HAP-1 (cell line): ENCODE results near the gene ATP2A2.
A peak's percentile ranks its signal among the peaks of the same experiment; 100 is the strongest.

Experiments
- DNase-seq, 2 experiments: peaks; one replicate each; pipeline ENCODE4 v3.0.0-alpha.2; 2016 to 2020; ENCODE audit warnings: low spot score in 2 of 2
- H3K27me3 ChIP-seq: fragments of 250-450 bp; sonication (Bioruptor Pico); 2 replicates; pipeline ENCODE4 v1.5.1; 2020; ENCODE audit warnings: low read depth, mild to moderate bottlenecking, moderate library complexity
- H3K36me3 ChIP-seq: fragments of 250-450 bp; sonication (Bioruptor Pico); replicated peaks from 2 replicates; pipeline ENCODE4 v1.5.1; 2020; ENCODE audit warnings: mild to moderate bottlenecking
- H3K4me1 ChIP-seq: fragments of 250-450 bp; sonication (Bioruptor Pico); 2 replicates; pipeline ENCODE4 v1.5.1; 2020; ENCODE audit warnings: mild to moderate bottlenecking
- H3K4me3 ChIP-seq: fragments of 250-450 bp; sonication (Bioruptor Pico); 2 replicates; pipeline ENCODE4 v1.5.1; 2020; ENCODE audit warnings: mild to moderate bottlenecking, moderate library complexity
- H3K9me3 ChIP-seq: fragments of 250-450 bp; sonication (Bioruptor Pico); 2 replicates; pipeline ENCODE4 v1.5.1; 2020; ENCODE audit warnings: mild to moderate bottlenecking, moderate library complexity
- in situ Hi-C: fragments of 300-500 bp; cut with MboI; formaldehyde crosslinking; loops from 3 replicates; pipeline ENCODE4 v1.14.3; 2020; ENCODE audit warnings: low sequenced_read_pairs, inconsistent platforms, mixed read lengths

Gene ATP2A2

DNA sequence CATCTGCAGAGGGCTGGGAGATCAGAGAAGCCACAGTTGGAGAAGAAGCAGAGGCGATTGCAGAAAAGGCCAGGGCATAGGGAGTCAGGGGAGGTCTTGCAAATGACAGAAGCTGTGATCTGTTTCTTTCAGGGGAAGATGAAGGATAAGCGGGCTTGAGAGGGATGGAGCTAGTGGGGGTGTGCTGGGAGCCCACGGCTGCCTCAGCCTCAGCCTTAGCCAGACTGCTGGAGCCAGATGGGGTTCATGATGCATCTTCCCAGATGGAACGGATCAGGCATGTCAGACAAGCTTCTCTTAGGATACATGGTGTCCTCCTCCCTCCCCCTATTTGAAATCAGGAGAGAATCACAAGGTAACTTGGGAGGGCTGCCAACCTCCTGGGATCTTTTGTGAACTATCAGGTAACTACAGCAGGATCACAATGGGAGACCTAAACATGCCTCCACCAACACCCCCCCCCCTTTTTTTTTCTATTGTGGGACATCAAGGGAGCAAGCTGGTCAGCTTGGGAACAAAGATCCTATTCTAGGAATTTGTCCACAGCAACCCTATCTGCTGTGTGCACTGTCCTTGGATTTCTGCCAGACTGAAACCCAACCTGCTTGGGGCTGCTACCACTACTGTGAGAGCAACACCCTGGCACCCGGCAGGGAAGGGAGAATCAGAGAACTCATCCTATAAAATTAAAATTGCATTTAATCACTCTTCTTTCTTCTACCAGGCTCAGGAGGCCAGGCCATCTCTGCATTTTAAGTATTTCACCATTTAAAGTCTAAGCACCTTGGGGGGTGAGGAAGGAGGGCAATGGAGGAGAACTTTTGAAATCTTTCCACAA is 10.7 kb upstream of the ATP2A2 start:
- DNase-seq, result peak; percentile 27 to 64
- Histone ChIP-seq H3K9me3 (no peaks in the 10 kb centered on the region), H3K4me1 (peaks cover 39% of the 10 kb centered on the region), H3K27me3 (no peaks in the 10 kb centered on the region), H3K36me3 (no peaks in the 10 kb centered on the region), H3K4me3 (no peak overlapping the region)
- in situ Hi-C loops, result no loop called here

DNA sequence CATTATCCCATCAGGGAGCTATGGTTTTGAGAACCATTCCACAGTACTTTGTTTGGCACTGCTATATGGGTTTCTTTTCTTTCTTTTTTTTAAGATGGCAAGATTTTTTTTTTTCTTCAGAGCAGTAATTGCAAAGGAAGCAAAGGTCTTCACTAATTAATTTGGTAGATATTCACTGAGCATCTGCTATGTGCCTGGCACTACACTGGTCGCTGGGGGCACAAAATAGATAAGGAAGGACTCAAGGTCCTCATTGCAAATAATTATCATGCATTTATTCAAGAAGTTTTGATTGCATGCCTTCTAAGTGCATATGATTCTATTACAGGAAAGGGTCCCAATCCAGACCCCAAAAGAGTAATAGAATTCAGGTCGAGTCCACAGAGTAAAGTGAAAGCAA is 10.0 kb upstream of the ATP2A2 start:
- Histone ChIP-seq H3K4me1 (peaks cover 39% of the 10 kb centered on the region), H3K36me3 (no peaks in the 10 kb centered on the region), H3K27me3 (no peaks in the 10 kb centered on the region), H3K4me3 (no peak overlapping the region), H3K9me3 (no peaks in the 10 kb centered on the region)
- in situ Hi-C loops, result no loop called here
- no peak for DNase-seq

- Histone ChIP-seq H3K9me3 (no peaks in the 10 kb centered on the region), H3K27me3 (no peaks in the 10 kb centered on the region), H3K4me3 (no peak overlapping the region), H3K4me1 (peaks cover 9% of the 10 kb centered on the region), H3K36me3 (peaks cover 5% of the 10 kb centered on the region)
- in situ Hi-C loops, result loop anchor here (25.0 kb wide), 1 partner anchor 165 kb away; the partner anchor contains the start of gene IFT81
- DNase-seq, result no peak
Observed at GRCh38 chr12:110277530-110278254, 3.4 kb upstream of the ATP2A2 start.

DNA sequence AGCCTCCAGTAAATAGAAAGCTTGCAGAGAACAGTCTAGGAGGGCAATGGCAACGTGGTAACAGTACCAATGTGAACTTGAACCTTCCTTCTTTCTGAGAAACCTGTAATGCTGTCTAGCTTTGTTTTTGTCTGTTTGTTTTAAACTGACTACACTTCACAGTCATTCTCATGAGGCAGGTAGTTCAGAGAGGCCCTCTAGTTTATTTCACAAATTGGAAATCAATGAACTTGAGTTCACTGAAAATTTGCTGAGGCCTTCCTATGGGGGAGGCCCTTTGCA is 2.9 kb upstream of the ATP2A2 start:
- no peak overlapping the region for H3K4me3 ChIP-seq
- H3K9me3 ChIP-seq, result no peaks in the 10 kb centered on the region
- H3K4me1 ChIP-seq, result peaks cover 10% of the 10 kb centered on the region
- no peak for DNase-seq
- in situ Hi-C loops, result loop anchor here (25.0 kb wide), 1 partner anchor 166 kb away; the partner anchor contains the start of gene IFT81
- no peaks in the 10 kb centered on the region for H3K27me3 ChIP-seq
- H3K36me3 ChIP-seq, result peaks cover 10% of the 10 kb centered on the region

DNA sequence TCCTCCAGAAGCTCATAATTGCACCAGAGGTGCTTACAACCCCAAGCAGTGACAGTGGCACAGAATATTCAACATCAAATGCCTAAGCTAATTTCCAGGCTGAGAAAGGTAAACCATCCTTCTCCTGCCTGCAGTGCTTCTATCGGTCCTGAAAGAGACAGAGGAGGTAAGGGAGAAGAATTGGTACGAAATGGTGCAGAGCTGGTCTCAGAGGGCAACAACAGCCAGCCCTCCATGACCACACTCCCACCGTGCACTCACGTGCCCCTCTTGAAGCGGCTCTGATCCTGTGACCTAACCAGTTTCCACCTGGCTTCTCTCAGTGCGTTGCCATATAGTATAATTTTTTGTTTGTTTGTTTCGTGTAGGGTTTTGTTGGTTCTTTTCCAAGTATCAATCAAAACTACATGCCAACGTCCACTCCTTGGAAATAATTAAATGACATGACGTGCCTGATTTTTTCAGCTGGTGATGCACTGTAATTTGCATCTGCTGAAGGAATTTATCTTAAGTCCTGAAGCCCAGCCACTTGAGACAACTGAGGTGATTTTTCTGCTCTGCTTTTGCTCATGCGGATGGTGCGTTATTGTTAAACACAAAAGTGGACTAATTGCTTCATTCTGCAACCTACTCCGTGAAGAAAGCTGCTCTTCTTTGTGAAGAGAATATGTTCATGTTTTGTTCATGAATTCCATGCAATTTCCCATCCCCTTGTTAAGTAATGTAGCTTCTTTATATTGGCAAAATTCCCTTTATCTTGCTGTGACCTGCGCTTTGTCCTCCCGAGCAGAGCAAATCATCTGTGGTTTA is 1.3 kb upstream of the ATP2A2 start:
- no peaks in the 10 kb centered on the region for H3K27me3 ChIP-seq
- in situ Hi-C loops, result loop anchor here (25.0 kb wide), 1 partner anchor 167 kb away; the partner anchor contains the start of gene IFT81
- peak; percentile 58 to 83 for DNase-seq

GRCh38 chr12:110280392-110280778 is 662 bp upstream of the ATP2A2 start:
- H3K9me3 ChIP-seq, result no peaks in the 10 kb centered on the region
- peaks cover 30% of the 10 kb centered on the region for H3K4me1 ChIP-seq
- peak in 1 of 2 experiments; percentile 62 for DNase-seq
- peak overlapping the region; percentile 68 for H3K4me3 ChIP-seq
- no peaks in the 10 kb centered on the region for H3K27me3 ChIP-seq
- in situ Hi-C loops, result loop anchor here (25.0 kb wide), 1 partner anchor 168 kb away; the partner anchor contains the start of gene IFT81
- peaks cover 30% of the 10 kb centered on the region for H3K36me3 ChIP-seq

More for the DNA sequence above, 1.3 kb upstream of the ATP2A2 start:
- Histone ChIP-seq H3K9me3 (no peaks in the 10 kb centered on the region), H3K36me3 (peaks cover 25% of the 10 kb centered on the region), H3K4me1 (peaks cover 26% of the 10 kb centered on the region), H3K4me3 (peak overlapping the region; percentile 68)

- DNase-seq, result peak; percentile 26 to 59
Observed at GRCh38 chr12:110281549-110282299, 677 bp downstream of the ATP2A2 start.

GRCh38 chr12:110282300-110282860 is 1.3 kb downstream of the ATP2A2 start:
- Histone ChIP-seq H3K4me3 (peak overlapping the region; percentile 68), H3K36me3 (peaks cover 41% of the 10 kb centered on the region), H3K27me3 (no peaks in the 10 kb centered on the region), H3K4me1 (peaks cover 33% of the 10 kb centered on the region), H3K9me3 (no peaks in the 10 kb centered on the region)
- peak in 1 of 2 experiments; percentile 19 for DNase-seq
- in situ Hi-C loops, result loop anchor here (25.0 kb wide), 1 partner anchor 170 kb away; the partner anchor contains the start of gene IFT81

More at GRCh38 chr12:110281549-110282299, 677 bp downstream of the ATP2A2 start:
- Histone ChIP-seq H3K36me3 (peaks cover 37% of the 10 kb centered on the region), H3K4me1 (peaks cover 33% of the 10 kb centered on the region), H3K9me3 (no peaks in the 10 kb centered on the region), H3K4me3 (peak overlapping the region; percentile 68), H3K27me3 (no peaks in the 10 kb centered on the region)
- in situ Hi-C loops, result loop anchor here (25.0 kb wide), 1 partner anchor 169 kb away; the partner anchor contains the start of gene IFT81

DNA sequence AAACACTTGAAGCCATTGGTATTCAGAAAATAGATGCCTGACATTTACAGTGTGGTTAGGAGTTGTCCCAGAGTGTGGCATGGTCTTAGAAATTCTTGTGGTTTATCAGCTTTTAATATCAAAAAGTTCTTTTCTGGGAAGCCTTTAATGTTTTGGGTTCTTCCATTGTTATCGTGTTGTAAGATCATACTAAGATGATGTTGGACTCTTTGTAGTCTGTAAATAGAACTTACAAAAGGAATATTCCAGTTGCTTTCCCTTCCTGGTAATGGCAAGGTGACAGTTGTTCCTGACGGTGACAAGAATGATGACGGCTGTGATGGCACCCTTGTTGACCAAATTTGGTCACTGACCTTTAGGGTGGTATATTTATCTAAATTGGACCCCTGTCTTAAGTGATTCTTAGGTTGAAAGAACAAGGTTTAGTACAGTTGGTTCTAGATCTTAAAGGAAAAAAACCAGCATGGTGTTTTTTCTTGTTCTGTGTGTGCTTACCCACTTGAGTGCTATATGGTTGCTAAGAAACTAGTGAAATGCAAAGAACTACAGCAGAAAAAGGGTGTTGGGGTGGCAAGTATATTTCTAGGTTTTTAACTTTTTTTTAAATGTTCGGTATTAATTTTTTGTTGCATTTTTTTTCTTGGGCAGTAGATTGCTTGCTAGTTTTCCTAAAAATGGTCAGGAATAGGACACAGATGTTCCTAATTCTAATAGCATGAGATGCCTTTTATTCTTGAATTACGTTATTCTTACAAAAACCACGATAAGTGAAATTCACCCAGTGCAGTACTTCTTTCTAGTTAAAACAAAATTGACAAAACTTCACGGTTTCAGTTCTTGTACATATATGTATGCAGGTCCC is 2.1 kb downstream of the ATP2A2 start:
- Histone ChIP-seq H3K4me1 (peaks cover 33% of the 10 kb centered on the region), H3K36me3 (peaks cover 47% of the 10 kb centered on the region), H3K27me3 (no peaks in the 10 kb centered on the region), H3K4me3 (peak overlapping the region; percentile 68), H3K9me3 (no peaks in the 10 kb centered on the region)
- peak in 1 of 2 experiments; percentile 29 for DNase-seq
- in situ Hi-C loops, result loop anchor here (25.0 kb wide), 1 partner anchor 171 kb away; the partner anchor contains the start of gene IFT81

GRCh38 chr12:110284597-110284996 is 3.5 kb downstream of the ATP2A2 start:
- H3K9me3 ChIP-seq, result no peaks in the 10 kb centered on the region
- in situ Hi-C loops, result loop anchor here (25.0 kb wide), 1 partner anchor 172 kb away; the partner anchor contains the start of gene IFT81
- H3K4me1 ChIP-seq, result peaks cover 30% of the 10 kb centered on the region
- H3K4me3 ChIP-seq, result peak overlapping the region; percentile 68
- H3K36me3 ChIP-seq, result peaks cover 59% of the 10 kb centered on the region
- DNase-seq, result no peak
- H3K27me3 ChIP-seq, result no peaks in the 10 kb centered on the region

GRCh38 chr12:110286623-110287022 is 5.6 kb downstream of the ATP2A2 start:
- in situ Hi-C loops, result loop anchor here (25.0 kb wide), 1 partner anchor 174 kb away; the partner anchor contains the start of gene IFT81
- H3K9me3 ChIP-seq, result no peaks in the 10 kb centered on the region
- H3K4me3 ChIP-seq, result no peak overlapping the region
- no peaks in the 10 kb centered on the region for H3K27me3 ChIP-seq
- H3K36me3 ChIP-seq, result peaks cover 69% of the 10 kb centered on the region
- peaks cover 24% of the 10 kb centered on the region for H3K4me1 ChIP-seq
- DNase-seq, result no peak
